Measurements from ENCODE around the gene MAPKBP1. TPM values are rescaled to one million over a fixed set of nuclear protein-coding genes. Genes with fewer than 3 reads are reported as not detected.

Gene MAPKBP1
- polyA plus RNA-seq, 5 donors, result 18.2 to 22.7 (median 20.5) TPM

- DNase-seq, result no peak
These were observed 94.0 kb downstream of the MAPKBP1 start for GRCh38 chr15:41868321-41868720.

GRCh38 chr15:41869770-41870688, 95.7 kb downstream of the MAPKBP1 start:
- DNase-seq, result no peak

- no peak for DNase-seq
These were observed 96.4 kb downstream of the MAPKBP1 start for GRCh38 chr15:41870689-41871081.

GRCh38 chr15:41871175-41871905, 97.1 kb downstream of the MAPKBP1 start:
- DNase-seq, result no peak

- DNase-seq, result no peak
These were observed 98.0 kb downstream of the MAPKBP1 start for GRCh38 chr15:41872166-41872747.

GRCh38 chr15:41873711-41874110, 99.4 kb downstream of the MAPKBP1 start:
- no peak for DNase-seq

GRCh38 chr15:41874736-41875135, 100.5 kb downstream of the MAPKBP1 start:
- no peak for DNase-seq

- DNase-seq, result no peak
These were observed 101.7 kb downstream of the MAPKBP1 start for GRCh38 chr15:41876007-41876406.

- no peak for DNase-seq
These were observed 102.4 kb downstream of the MAPKBP1 start for GRCh38 chr15:41876689-41877088.

Other genes with a start within 250 kb of the MAPKBP1 start
- 10 to 100 TPM; 25.1 to 31.3 (median 27.2) TPM for gene RPAP1, start 230.2 kb upstream of the MAPKBP1 start, polyA plus RNA-seq (ENCODE audit: insufficient read depth in 1 of 5, insufficient read length in 5 of 5, low replicate concordance in 1 of 5)
- 10 to 100 TPM; 35.9 to 47.1 (median 43.2) TPM for gene TYRO3, start 215.3 kb upstream of the MAPKBP1 start, polyA plus RNA-seq (ENCODE audit: insufficient read depth in 1 of 5, insufficient read length in 5 of 5, low replicate concordance in 1 of 5)
- 10 to 100 TPM; 23.9 to 41.5 (median 35.3) TPM for gene MGA, start 114.1 kb upstream of the MAPKBP1 start, polyA plus RNA-seq (ENCODE audit: insufficient read depth in 1 of 5, insufficient read length in 5 of 5, low replicate concordance in 1 of 5)
- gene JMJD7, start 53.6 kb downstream of the MAPKBP1 start, polyA plus RNA-seq (ENCODE audit: insufficient read depth in 1 of 5, insufficient read length in 5 of 5, low replicate concordance in 1 of 5), result 10 to 100 TPM; 12.2 to 14.4 (median 13.0) TPM
- 10 to 100 TPM in 4 of 5 donors, 1 to 10 TPM in 1; 9.7 to 19.2 (median 12.7) TPM for gene PLA2G4B, start 64.4 kb downstream of the MAPKBP1 start, polyA plus RNA-seq (ENCODE audit: insufficient read depth in 1 of 5, insufficient read length in 5 of 5, low replicate concordance in 1 of 5)
- 1 to 10 TPM in 4 of 5 donors, under 1 TPM in 1; 0.99 to 1.8 (median 1.4) TPM for gene SPTBN5, start 119.6 kb downstream of the MAPKBP1 start, polyA plus RNA-seq (ENCODE audit: insufficient read depth in 1 of 5, insufficient read length in 5 of 5, low replicate concordance in 1 of 5)
- gene EHD4, start 198.1 kb downstream of the MAPKBP1 start, polyA plus RNA-seq (ENCODE audit: insufficient read depth in 1 of 5, insufficient read length in 5 of 5, low replicate concordance in 1 of 5), result 10 to 100 TPM in 4 of 5 donors, 1 to 10 TPM in 1; 9.7 to 14.5 (median 11.9) TPM
- under 1 TPM in 4 of 5 donors, not detected in 1; 0.06 to 0.15 (median 0.10) TPM for gene PLA2G4E, start 246.6 kb downstream of the MAPKBP1 start, polyA plus RNA-seq (ENCODE audit: insufficient read depth in 1 of 5, insufficient read length in 5 of 5, low replicate concordance in 1 of 5)